Spleen (tissue), 11 donors: ENCODE data around the gene SELENOO. TPM values are rescaled to one million over a fixed set of nuclear protein-coding genes. Genes with fewer than 3 reads are reported as not detected.
A peak's percentile ranks its signal among the peaks of the same experiment; 100 is the strongest.
"Not testable (repeated sequence)": the region's sequence is repeated elsewhere in the genome, so short reads cannot be mapped to it uniquely, and the experiment has no call there.

Experiments
- DNase-seq: peaks from one replicate; pipeline ENCODE4 v3.0.0-alpha.2; 2020
- H3K27ac ChIP-seq, 8 donors: fragments of 200-600 bp; sonication (generic) in 7 of 8; 1 replicate in 4 of 8; 2 replicates in 4 of 8; pipeline versions ENCODE4 v1.5.0 to v1.8.0; 2016 to 2021; ENCODE audit warnings: inconsistent platforms in 4 of 8, mild to moderate bottlenecking in 4 of 8, moderate library complexity in 1 of 8
- H3K27me3 ChIP-seq, 7 donors: fragments of 200-600 bp; sonication (generic) in 6 of 7; replicated peaks in 1 of 7; 1 replicate in 4 of 7; 2 replicates in 3 of 7; pipeline versions ENCODE4 v1.5.0 to v1.8.0; 2016 to 2021; ENCODE audit warnings: inconsistent platforms in 3 of 7, mild to moderate bottlenecking in 1 of 7
- H3K36me3 ChIP-seq, 6 donors: fragments of 200-600 bp; sonication (generic) in 5 of 6; 1 replicate in 4 of 6; 2 replicates in 2 of 6; pipeline versions ENCODE4 v1.5.0 to v1.8.0; 2016 to 2021; ENCODE audit warnings: inconsistent platforms in 2 of 6
- H3K4me1 ChIP-seq, 6 donors: fragments of 200-600 bp; sonication (generic) in 5 of 6; 1 replicate in 3 of 6; 2 replicates in 3 of 6; pipeline versions ENCODE4 v1.5.0 to v1.8.0; 2016 to 2021; ENCODE audit warnings: inconsistent platforms in 3 of 6
- H3K4me3 ChIP-seq, 8 donors: fragments of 200-600 bp; sonication (generic) in 7 of 8; 1 replicate in 4 of 8; 2 replicates in 4 of 8; pipeline versions ENCODE4 v1.5.0 to v1.8.0; 2016 to 2021; ENCODE audit warnings: inconsistent platforms in 4 of 8, mild to moderate bottlenecking in 4 of 8, moderate library complexity in 2 of 8
- H3K9me3 ChIP-seq, 8 donors: fragments of 200-600 bp; sonication (generic) in 7 of 8; 1 replicate in 4 of 8; 2 replicates in 4 of 8; pipeline versions ENCODE4 v1.5.0 to v1.8.0; 2016 to 2021; ENCODE audit warnings: inconsistent platforms in 4 of 8
- CTCF ChIP-seq, 11 experiments: fragments of 200-600 bp in 7 of 11; fragments of 450-650 bp in 4 of 11; sonication (generic) in 4 of 11; IDR thresholded peaks in 8 of 11; conservative IDR thresholded peaks in 3 of 11; 1 replicate in 7 of 11; 2 replicates in 4 of 11; pipeline versions ENCODE4 v1.4.0 to v1.8.0; 2016 to 2021; ENCODE audit warnings: antibody characterized with exemption in 11 of 11, inconsistent platforms in 4 of 11, mild to moderate bottlenecking in 1 of 11
- POLR2A ChIP-seq, 3 donors: fragments of 450-650 bp; IDR thresholded peaks; one replicate each; pipeline ENCODE4 v1.5.1; 2017; ENCODE audit warnings: antibody characterized with exemption in 3 of 3, mild to moderate bottlenecking in 1 of 3
- POLR2AphosphoS5 ChIP-seq, 3 donors: sonication (generic); formaldehyde crosslinking; IDR thresholded peaks; one replicate each; pipeline ENCODE4 v1.5.1; 2017; ENCODE audit warnings: antibody characterized with exemption in 3 of 3
- WGBS, 5 donors: extraction: QIAGEN DNeasy Blood & Tissue Kit in 3 of 5; methylation state at CpG; one replicate each; pipeline versions ENCODE4 v1.1.5 to v1.1.7; 2013 to 2018; 5-methylcytosine and 5-hydroxymethylcytosine counted together
- intact Hi-C: fragments of 100-400 bp; cut with DNase I; formaldehyde crosslinking; loops from one replicate; pipeline ENCODE4 v1.15.0; 2023; ENCODE audit warnings: low total_unique reads
- polyA plus RNA-seq, 3 donors: library from polyadenylated mRNA; stranded (reverse); fragments of 200-250 nt; gene quantifications; one replicate each; pipeline ENCODE4 v1.2.1, GENCODE V29; 2013
- total RNA-seq, 7 donors: library from RNA; depleted of rRNA in 3 of 7; stranded (reverse); fragments of >200 nt in 3 of 7; fragmentation: NEBNext Ultra II Directional in 4 of 7; extraction: Animal tissue kit (Norgen Biotek cat#: 25700) in 4 of 7; gene quantifications; one replicate each; pipeline versions ENCODE4 v1.1.0 to v1.2.1, GENCODE V29; 2016 to 2021
- donor health status: healthy with polysubstance abuse.
- donor health status: DM: no; HTN: no; CAD: no; lungs with moderate emphysema.
- donor health status: DM: no; HTN: no; CAD: no.
- donor health status: Bipolar disorder and iron deficiency.
- donor health status: healthy.
- donor health status: DM: no; HTN: no; CAD: no.
- donor health status: DM: yes; HTN: yes; CAD: no.

SELENOO gene
- total and polyA plus RNA-seq, 10 donors: 25.4 to 70.8 (median 29.5) TPM

DNA sequence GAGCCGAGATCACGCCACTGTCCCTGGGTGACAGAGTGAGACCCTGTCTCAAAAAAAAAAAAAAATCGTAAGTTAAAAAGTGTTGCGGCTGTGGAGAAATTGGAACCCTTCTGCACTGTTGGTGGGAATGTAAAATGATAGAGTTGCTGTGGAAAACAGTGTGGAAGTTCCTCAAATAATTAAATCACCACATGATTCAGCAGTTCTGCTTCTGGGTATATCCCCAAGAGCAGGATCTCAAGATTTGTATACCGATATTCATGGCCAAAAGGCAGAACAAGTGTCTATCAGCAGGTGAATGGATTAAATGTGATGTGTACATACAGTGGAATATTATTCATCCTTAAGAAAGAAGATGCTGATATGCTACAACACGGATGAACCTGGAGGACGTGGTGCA, 3.8 kb downstream of the SELENOO start:
- Histone ChIP-seq H3K36me3 (peaks cover 3 to 68% (median 30%) of the 10 kb centered on the region in 6 donors), H3K9me3 (no peaks in the 10 kb centered on the region), H3K27me3 (no peaks in the 10 kb centered on the region), H3K4me1 (peaks cover 14 to 92% (median 55%) of the 10 kb centered on the region in 6 donors), H3K4me3 (peak overlapping the region in 1 of 8 donors; percentile 29), H3K27ac (peak overlapping the region in 3 of 8 donors; percentile 11 to 64 (median 55))
- intact Hi-C loops: no loop called here
- no peak for TF ChIP-seq CTCF (IDR thresholded peaks at IDR 0.05 in 8 of 11, conservative IDR thresholded peaks at IDR 0.05 in 3 of 11)
- TF ChIP-seq POLR2AphosphoS5 (IDR thresholded peaks at IDR 0.05): no peak
- TF ChIP-seq POLR2A (IDR thresholded peaks at IDR 0.05): no peak
- WGBS, 5 donors: 77 to 93% (median 83%) methylated on average over 7 of the region's 7 CpGs
- DNase-seq: no peak

- not testable (repeated sequence) for H3K27me3 ChIP-seq
- peaks cover 3 to 72% (median 30%) of the 10 kb centered on the region in 6 donors for H3K36me3 ChIP-seq
These were observed 4.2 kb downstream of the SELENOO start for GRCh38 chr22:50204998-50205397.

DNA sequence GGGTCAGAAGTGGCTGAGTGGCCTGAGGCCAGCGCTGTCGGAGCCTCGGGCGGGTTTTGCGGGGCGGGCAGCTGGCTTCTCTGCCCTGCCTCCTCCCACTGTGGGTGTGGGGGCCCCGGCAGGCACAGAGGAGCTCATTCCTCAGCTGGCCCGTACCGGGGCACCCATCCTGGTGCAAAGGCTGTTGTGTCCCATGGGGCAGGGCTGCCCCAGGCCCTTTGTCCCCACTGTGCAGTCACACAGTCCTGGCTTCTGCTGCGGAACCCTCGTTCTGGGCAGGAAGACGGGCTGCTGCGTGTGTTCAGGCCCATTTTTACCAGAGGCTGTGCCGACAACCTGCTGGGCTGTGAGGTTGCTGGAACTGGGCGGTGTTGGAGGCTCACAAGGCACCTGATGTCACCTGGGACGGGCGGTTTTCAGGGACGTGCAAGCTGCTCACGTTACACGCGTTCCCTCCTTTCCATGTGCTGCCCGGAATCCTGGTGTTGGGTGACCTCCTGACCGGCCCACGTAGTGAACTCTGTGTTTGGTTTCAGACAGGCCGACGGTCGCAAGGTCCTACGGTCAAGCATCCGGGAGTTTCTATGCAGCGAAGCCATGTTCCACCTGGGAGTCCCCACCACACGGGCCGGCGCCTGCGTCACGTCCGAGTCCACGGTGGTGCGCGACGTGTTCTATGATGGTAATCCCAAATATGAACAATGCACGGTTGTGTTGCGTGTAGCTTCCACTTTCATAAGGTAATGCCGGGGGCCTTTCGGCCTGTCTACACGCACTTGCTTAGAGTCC, 5.2 kb downstream of the SELENOO start:
- H3K4me3 ChIP-seq: no peak overlapping the region
- H3K27ac ChIP-seq: peak overlapping the region in 4 of 8 donors; percentile 21 to 64 (median 58)
- peaks cover 3 to 82% (median 39%) of the 10 kb centered on the region in 6 donors for H3K36me3 ChIP-seq
- intact Hi-C loops: loop anchor here (5.0 kb wide), 1 partner anchor 54 kb away; no protein-coding TSS in a partner anchor
- peaks cover 9 to 96% (median 57%) of the 10 kb centered on the region in 6 donors for H3K4me1 ChIP-seq
- no peak for TF ChIP-seq CTCF (IDR thresholded peaks at IDR 0.05 in 8 of 11, conservative IDR thresholded peaks at IDR 0.05 in 3 of 11)
- no peak for TF ChIP-seq POLR2AphosphoS5 (IDR thresholded peaks at IDR 0.05)
- no peak for TF ChIP-seq POLR2A (IDR thresholded peaks at IDR 0.05)
- H3K9me3 ChIP-seq: no peaks in the 10 kb centered on the region
- WGBS, 5 donors: 83 to 94% (median 92%) methylated on average over 29 to 45 of the region's 45 CpGs
- no peak for DNase-seq
- no peaks in the 10 kb centered on the region for H3K27me3 ChIP-seq

More at GRCh38 chr22:50204998-50205397, 4.2 kb downstream of the SELENOO start:
- intact Hi-C loops: loop anchor here (5.0 kb wide), 1 partner anchor 53 kb away; no protein-coding TSS in a partner anchor
- peak overlapping the region in 1 of 8 donors; percentile 29 for H3K4me3 ChIP-seq
- WGBS, 5 donors: 81 to 89% (median 83%) methylated on average over 9 of the region's 9 CpGs
- DNase-seq, H3K9me3 ChIP-seq: not testable (repeated sequence)
- peaks cover 9 to 92% (median 55%) of the 10 kb centered on the region in 6 donors for H3K4me1 ChIP-seq
- peak overlapping the region in 3 of 8 donors; percentile 11 to 64 (median 55) for H3K27ac ChIP-seq

- peaks cover 3 to 88% (median 44%) of the 10 kb centered on the region in 6 donors for H3K36me3 ChIP-seq
- H3K9me3 ChIP-seq: no peaks in the 10 kb centered on the region
- peaks cover 9 to 92% (median 54%) of the 10 kb centered on the region in 6 donors for H3K4me1 ChIP-seq
- H3K27me3 ChIP-seq: no peaks in the 10 kb centered on the region
- intact Hi-C loops: loop anchor here (5.0 kb wide), 1 partner anchor 54 kb away; no protein-coding TSS in a partner anchor
- H3K27ac ChIP-seq: peak overlapping the region in 4 of 8 donors; percentile 21 to 64 (median 58)
- TF ChIP-seq CTCF (IDR thresholded peaks at IDR 0.05 in 8 of 11, conservative IDR thresholded peaks at IDR 0.05 in 3 of 11) (peak in 10 of 11 experiments; percentile 21 to 67 (median 46)), POLR2A (IDR thresholded peaks at IDR 0.05) (no peak), POLR2AphosphoS5 (IDR thresholded peaks at IDR 0.05) (peak; percentile 40 to 64 (median 57))
- no peak overlapping the region for H3K4me3 ChIP-seq
- 50 to 61% (median 60%) methylated on average over 10 of the region's 10 CpGs for WGBS, 5 donors
- peak; percentile 83 for DNase-seq
These were observed 5.8 kb downstream of the SELENOO start for GRCh38 chr22:50206599-50206998.
